Endothelial cell of umbilical vein (primary cell): ENCODE results near the gene PLXNA4. TPM values are rescaled to one million over a fixed set of nuclear protein-coding genes. Genes with fewer than 3 reads are reported as not detected.

Experiments
- BruUV-seq: library from RNA; stranded (reverse); fragments of 400-500 nt; replicated peaks from 2 replicates; lab custom pipeline; 2021; lab: Mats Ljungman, UMichigan
- CTCF ChIA-PET: fragments of 300-600, 350-600 bp; sonication (Branson Sonifier 250); formaldehyde crosslinking; loops from one replicate; lab custom pipeline; 2021; ENCODE audit warnings: antibody characterized with exemption, inconsistent platforms; lab: Charles Lee
- POLR2A ChIA-PET: fragments of 300-600, 350-600 bp; sonication (Branson Sonifier 250); formaldehyde crosslinking; loops from one replicate; lab custom pipeline; 2021; ENCODE audit warnings: antibody characterized with exemption, inconsistent platforms; lab: Charles Lee
- DNase-seq: peaks from one replicate; pipeline ENCODE4 v3.0.0-alpha.2; 2011; ENCODE audit warnings: low read depth, low spot score
- FAIRE-seq: peaks from 2 replicates; lab custom pipeline; 2011; peaks lifted over from hg19 to GRCh38; lab: Jason Lieb, UNC
- H2AFZ ChIP-seq: 2 replicates; pipeline ENCODE4 v1.6.0; 2012; ENCODE audit warnings: low read depth, low read length, control low read depth, inconsistent platforms
- H3K27ac ChIP-seq: 2 replicates; pipeline ENCODE4 v1.5.1; 2011; ENCODE audit warnings: low read depth, mild to moderate bottlenecking, control low read depth, low read length, moderate library complexity; ENCODE audit not compliant: insufficient read depth
- H3K27me3 ChIP-seq, 2 experiments: 2 replicates each; pipeline versions ENCODE4 v1.6.0 to v1.6.1; 2011; ENCODE audit warnings: low read length in 2 of 2, mixed read lengths in 1 of 2; ENCODE audit not compliant: control insufficient read depth in 2 of 2, insufficient read depth in 2 of 2
- H3K36me3 ChIP-seq, 2 experiments: 2 replicates in 1 of 2; 3 replicates in 1 of 2; pipeline ENCODE4 v1.5.1; 2011; ENCODE audit warnings: low read length in 2 of 2, mild to moderate bottlenecking in 1 of 2, moderate library complexity in 1 of 2; ENCODE audit not compliant: control insufficient read depth in 2 of 2, insufficient read depth in 2 of 2; ENCODE audit errors: extremely low read depth in 1 of 2
- H3K4me1 ChIP-seq: 3 replicates; pipeline ENCODE4 v1.5.1; 2011; ENCODE audit warnings: mild to moderate bottlenecking, low read length; ENCODE audit not compliant: control insufficient read depth, insufficient read depth; ENCODE audit errors: extremely low read depth
- H3K4me2 ChIP-seq: 2 replicates; pipeline ENCODE4 v1.6.1; 2011; ENCODE audit warnings: low read length, control low read depth, mixed read lengths; ENCODE audit not compliant: insufficient read depth
- H3K4me3 ChIP-seq, 3 experiments: fragments of 200-600 bp in 1 of 3; sonication (generic), shearing (Covaris generic) in 1 of 3; replicated peaks in 1 of 3; 2 replicates each; pipeline ENCODE4 v1.5.1; 2011 to 2016; ENCODE audit warnings: control low read depth in 3 of 3, low read length in 3 of 3, mild to moderate bottlenecking in 2 of 3, inconsistent platforms in 1 of 3, low read depth in 1 of 3, moderate library complexity in 1 of 3; ENCODE audit not compliant: insufficient read depth in 1 of 3
- H3K79me2 ChIP-seq: 2 replicates; pipeline ENCODE4 v1.6.0; 2012; ENCODE audit warnings: low read length, inconsistent platforms; ENCODE audit not compliant: control insufficient read depth, insufficient read depth
- H3K9ac ChIP-seq: replicated peaks from 2 replicates; pipeline ENCODE3; 2011; ENCODE audit warnings: low read length, control low read depth; ENCODE audit not compliant: insufficient read depth; ENCODE audit errors: extremely low read depth
- H3K9me1 ChIP-seq: replicated peaks from 3 replicates; pipeline ENCODE4 v1.6.0; 2011; ENCODE audit warnings: mild to moderate bottlenecking, low read length; ENCODE audit not compliant: control insufficient read depth, insufficient read depth; ENCODE audit errors: extremely low read depth
- H3K9me3 ChIP-seq: replicated peaks from 2 replicates; pipeline ENCODE4 v1.5.1; 2012; ENCODE audit warnings: low read length, inconsistent platforms; ENCODE audit not compliant: control insufficient read depth, insufficient read depth
- H4K20me1 ChIP-seq: replicated peaks from 2 replicates; pipeline ENCODE3; 2011; ENCODE audit warnings: mild to moderate bottlenecking, low read length; ENCODE audit not compliant: control insufficient read depth, insufficient read depth; ENCODE audit errors: extremely low read depth
- EZH2 ChIP-seq: IDR thresholded peaks from 2 replicates; pipeline ENCODE4 v1.6.1; 2012; ENCODE audit warnings: borderline replicate concordance, low read depth, mild to moderate bottlenecking, moderate library complexity, low read length, inconsistent platforms; ENCODE audit not compliant: severe bottlenecking
- FOS ChIP-seq: IDR thresholded peaks from 2 replicates; pipeline ENCODE4 v1.6.1; 2011; ENCODE audit warnings: mild to moderate bottlenecking, low read length, moderate library complexity, borderline replicate concordance; ENCODE audit not compliant: insufficient read depth
- GATA2 ChIP-seq: IDR thresholded peaks from 2 replicates; pipeline ENCODE4 v1.7.0; 2011; ENCODE audit warnings: low read depth, mild to moderate bottlenecking, moderate library complexity, mixed read lengths, low read length; ENCODE audit not compliant: insufficient read length, insufficient read depth
- JUN ChIP-seq: IDR thresholded peaks from 2 replicates; pipeline ENCODE4 v1.6.1; 2011; ENCODE audit warnings: borderline replicate concordance, low read depth; ENCODE audit not compliant: insufficient read length, insufficient read depth
- MYC ChIP-seq: IDR thresholded peaks from one replicate; pipeline ENCODE4 v1.6.1; 2011; ENCODE audit warnings: mild to moderate bottlenecking, low read depth, low read length
- POLR2A ChIP-seq: IDR thresholded peaks from 2 replicates; pipeline ENCODE4 v1.6.1; 2012; ENCODE audit warnings: low read depth, mild to moderate bottlenecking, control low read depth, low read length
- POLR2AphosphoS5 ChIP-seq: IDR thresholded peaks from 2 replicates; pipeline ENCODE4 v1.6.1; 2012; ENCODE audit warnings: low read depth, mild to moderate bottlenecking, control low read depth, low read length, moderate library complexity; ENCODE audit not compliant: insufficient read depth
- dilution Hi-C: fragments of 300-500 bp; cut with MboI; formaldehyde crosslinking; loops from one replicate; pipeline ENCODE4 v1.15.0; 2019; ENCODE audit warnings: low sequenced_read_pairs; ENCODE audit not compliant: extremely low pct_ligation_motif_present
- intact Hi-C: fragments of 100-400 bp; cut with micrococcal nuclease; formaldehyde crosslinking; loops from one replicate; pipeline ENCODE4 v1.10.0; 2022
- polyA plus RNA-seq, 4 experiments: library from polyadenylated mRNA; depleted of rRNA in 3 of 4; stranded (reverse) in 3 of 4; unstranded in 1 of 4; fragments of >200 nt; gene quantifications; 2 replicates each; pipeline versions ENCODE4 v1.2.1 to v1.2.3, GENCODE V29; 2011 to 2012; ENCODE audit warnings: missing spikeins in 1 of 4
- total RNA-seq: library from RNA; stranded (reverse); gene quantifications from 2 replicates; pipeline ENCODE4 v1.2.3, GENCODE V29; 2021
- TF ChIP-seq, protein P1 (sequence below): IDR thresholded peaks from 2 replicates; pipeline ENCODE4 v1.6.1; 2011; ENCODE audit not compliant: insufficient read depth, insufficient read length
- TF ChIP-seq, protein P2 (sequence below), 2 donors: IDR thresholded peaks; 1 replicate in 1 of 2; 2 replicates in 1 of 2; pipeline ENCODE4 v1.5.1; 2011; ENCODE audit warnings: low read length in 2 of 2, mild to moderate bottlenecking in 2 of 2, moderate library complexity in 2 of 2, control low read depth in 1 of 2, inconsistent platforms in 1 of 2, low read depth in 1 of 2; ENCODE audit not compliant: insufficient read depth in 1 of 2; ENCODE audit errors: extremely low read depth in 1 of 2

PLXNA4 gene
- total and polyA plus RNA-seq, 2 donors (not counting 3 experiments of a cell fraction or from before 2014, with no cell fraction given), result 12.1 to 20.4 TPM

DNA sequence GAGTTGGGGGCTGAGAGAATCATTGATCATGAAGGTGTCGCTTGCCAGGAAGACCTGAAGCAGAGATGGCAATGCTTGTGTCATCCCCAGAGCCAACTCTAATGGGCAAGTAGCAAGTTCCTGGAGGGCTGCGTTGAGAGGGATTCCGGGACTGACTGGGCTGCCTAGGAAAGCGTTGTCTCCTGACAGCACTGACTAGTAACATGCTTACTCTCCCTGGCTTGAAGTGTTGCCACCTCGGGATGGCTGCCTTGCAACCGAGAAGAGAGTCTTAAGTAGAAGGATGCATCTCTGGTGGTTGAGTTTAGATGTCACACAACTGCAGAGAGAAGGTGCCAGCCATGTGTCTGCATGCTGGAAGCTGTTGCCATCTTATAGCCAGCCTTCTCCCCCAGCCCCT, 453.4 kb downstream of the PLXNA4 start:
- FAIRE-seq (no peak), DNase-seq (no peak)
- dilution Hi-C loops (no loop called here), intact Hi-C loops (no loop called here)
- H3K79me2 ChIP-seq, result no peaks in the 10 kb centered on the region
- no peak overlapping the region for H3K4me2 ChIP-seq
- H3K9me1 ChIP-seq, result no peaks in the 10 kb centered on the region
- H3K27me3 ChIP-seq, result no peaks in the 10 kb centered on the region
- H3K27ac ChIP-seq, result no peak overlapping the region
- H3K9me3 ChIP-seq, result no peaks in the 10 kb centered on the region
- no peaks in the 10 kb centered on the region for H4K20me1 ChIP-seq
- no peak overlapping the region for H3K9ac ChIP-seq
- CTCF ChIA-PET, result no interaction called here
- no peak overlapping the region for H3K4me3 ChIP-seq
- no TSS peak for BruUV-seq
- H2AFZ ChIP-seq, result no peak overlapping the region
- no peaks in the 10 kb centered on the region for H3K4me1 ChIP-seq
- TF ChIP-seq POLR2A (no peak), FOS (no peak), JUN (no peak), MYC (no peak), EZH2 (no peak), POLR2AphosphoS5 (no peak), GATA2 (no peak)
- TF ChIP-seq, protein P1, sequence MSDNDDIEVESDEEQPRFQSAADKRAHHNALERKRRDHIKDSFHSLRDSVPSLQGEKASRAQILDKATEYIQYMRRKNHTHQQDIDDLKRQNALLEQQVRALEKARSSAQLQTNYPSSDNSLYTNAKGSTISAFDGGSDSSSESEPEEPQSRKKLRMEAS, result no peak
- TF ChIP-seq, protein P2, sequence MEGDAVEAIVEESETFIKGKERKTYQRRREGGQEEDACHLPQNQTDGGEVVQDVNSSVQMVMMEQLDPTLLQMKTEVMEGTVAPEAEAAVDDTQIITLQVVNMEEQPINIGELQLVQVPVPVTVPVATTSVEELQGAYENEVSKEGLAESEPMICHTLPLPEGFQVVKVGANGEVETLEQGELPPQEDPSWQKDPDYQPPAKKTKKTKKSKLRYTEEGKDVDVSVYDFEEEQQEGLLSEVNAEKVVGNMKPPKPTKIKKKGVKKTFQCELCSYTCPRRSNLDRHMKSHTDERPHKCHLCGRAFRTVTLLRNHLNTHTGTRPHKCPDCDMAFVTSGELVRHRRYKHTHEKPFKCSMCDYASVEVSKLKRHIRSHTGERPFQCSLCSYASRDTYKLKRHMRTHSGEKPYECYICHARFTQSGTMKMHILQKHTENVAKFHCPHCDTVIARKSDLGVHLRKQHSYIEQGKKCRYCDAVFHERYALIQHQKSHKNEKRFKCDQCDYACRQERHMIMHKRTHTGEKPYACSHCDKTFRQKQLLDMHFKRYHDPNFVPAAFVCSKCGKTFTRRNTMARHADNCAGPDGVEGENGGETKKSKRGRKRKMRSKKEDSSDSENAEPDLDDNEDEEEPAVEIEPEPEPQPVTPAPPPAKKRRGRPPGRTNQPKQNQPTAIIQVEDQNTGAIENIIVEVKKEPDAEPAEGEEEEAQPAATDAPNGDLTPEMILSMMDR (IDR thresholded peaks at IDR 0.05; ENCODE audit: extremely low read depth in 1 of 2, insufficient read depth in 1 of 2, low read depth in 1 of 2, low read length in 2 of 2), result no peak
- no peaks in the 10 kb centered on the region for H3K36me3 ChIP-seq
- POLR2A ChIA-PET, result no interaction called here
